Stimulated activated CD4-positive, alpha-beta T cell treated with anti-CD3 and anti-CD28 coated beads, Interleukin-1b, Interleukin-23, amount 100 ng/mL, for 24 hours (primary cell): ENCODE results near the gene CRTC1.

Experiments used
- DNase-seq, 4 experiments: peaks; one replicate each; pipeline ENCODE4 v3.0.0-alpha.2; 2020; ENCODE audit warnings: low read depth in 4 of 4, low spot score in 1 of 4

CRTC1 gene

DNA sequence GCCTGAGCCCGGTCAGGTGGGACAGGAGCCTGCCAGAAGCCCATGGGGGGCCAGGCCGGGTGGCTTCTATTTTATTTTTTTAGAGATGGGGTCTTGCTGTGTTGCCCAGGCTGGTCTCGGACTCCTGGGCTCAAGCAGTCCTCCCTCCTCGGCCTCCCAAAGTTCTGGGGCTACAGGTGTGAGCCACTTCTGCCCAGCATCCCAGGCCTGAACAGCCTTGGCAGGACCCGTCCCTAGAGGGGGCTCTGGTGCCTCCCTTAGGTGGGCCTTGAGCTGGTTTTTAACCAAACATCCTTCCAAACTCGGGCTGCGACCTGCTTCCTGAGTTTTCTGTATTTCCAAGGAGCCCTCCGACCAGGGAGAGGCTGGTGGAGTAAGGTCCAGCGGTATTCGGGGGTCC lies 97.2 kb downstream of the CRTC1 start:
- DNase-seq = no peak

DNA sequence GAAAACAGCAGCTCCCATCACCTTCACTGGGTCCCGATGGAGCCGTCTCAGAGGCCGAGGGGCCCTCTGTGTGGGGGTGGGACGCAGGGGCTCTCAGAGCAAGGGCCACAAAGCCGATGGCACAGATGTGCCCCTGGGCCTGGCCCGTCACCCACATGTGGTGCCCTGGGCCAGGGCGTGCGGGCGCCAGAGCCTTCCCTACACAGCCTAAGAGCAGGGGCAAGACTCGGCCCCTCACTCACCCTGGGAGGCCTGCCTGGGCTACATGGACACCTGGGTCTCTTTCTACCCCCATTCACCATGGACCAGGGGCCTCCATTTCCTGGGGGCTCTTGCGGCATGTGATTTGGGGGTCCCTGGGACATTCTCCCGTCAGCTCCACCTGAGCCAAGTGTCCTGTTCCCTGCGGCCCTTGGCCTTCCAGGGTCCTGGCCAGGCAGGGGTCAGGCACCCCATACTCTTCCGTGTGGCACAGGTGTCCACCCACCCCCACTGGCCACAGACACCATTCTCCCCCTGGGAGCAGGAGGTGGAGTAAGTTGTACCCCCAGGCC lies 97.6 kb downstream of the CRTC1 start:
- DNase-seq = no peak

DNA sequence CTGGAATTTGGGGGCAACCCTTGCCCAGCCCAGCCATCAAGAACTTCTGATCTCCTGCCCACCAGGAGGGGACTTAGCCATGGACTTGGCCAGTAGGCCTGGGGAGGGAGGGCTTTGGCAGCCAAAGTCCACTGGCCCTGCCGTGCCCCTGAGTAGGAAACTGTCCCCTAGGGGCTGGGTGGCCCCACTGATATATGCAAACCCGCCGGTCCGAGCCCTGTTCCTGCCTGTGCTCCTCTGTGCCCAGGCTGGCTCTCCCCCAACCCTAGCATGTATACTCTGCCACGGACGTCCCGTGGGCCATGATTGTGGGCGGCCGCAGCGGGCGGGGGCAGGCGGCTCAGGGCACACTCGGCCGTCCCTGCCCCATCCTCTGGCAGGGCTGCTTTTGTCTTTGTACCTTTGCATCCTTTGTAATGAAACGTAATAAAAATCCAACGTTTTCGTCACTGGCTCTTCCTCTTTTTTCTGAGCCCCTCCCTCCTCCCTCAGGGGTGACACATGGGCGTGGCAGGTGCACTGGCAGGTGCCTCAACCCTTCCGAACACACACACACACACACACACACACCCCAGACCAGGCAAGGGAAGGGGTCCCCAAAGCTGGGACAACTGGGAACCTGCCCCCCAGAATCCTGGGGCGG lies 98.5 kb downstream of the CRTC1 start:
- no peak for DNase-seq

DNA sequence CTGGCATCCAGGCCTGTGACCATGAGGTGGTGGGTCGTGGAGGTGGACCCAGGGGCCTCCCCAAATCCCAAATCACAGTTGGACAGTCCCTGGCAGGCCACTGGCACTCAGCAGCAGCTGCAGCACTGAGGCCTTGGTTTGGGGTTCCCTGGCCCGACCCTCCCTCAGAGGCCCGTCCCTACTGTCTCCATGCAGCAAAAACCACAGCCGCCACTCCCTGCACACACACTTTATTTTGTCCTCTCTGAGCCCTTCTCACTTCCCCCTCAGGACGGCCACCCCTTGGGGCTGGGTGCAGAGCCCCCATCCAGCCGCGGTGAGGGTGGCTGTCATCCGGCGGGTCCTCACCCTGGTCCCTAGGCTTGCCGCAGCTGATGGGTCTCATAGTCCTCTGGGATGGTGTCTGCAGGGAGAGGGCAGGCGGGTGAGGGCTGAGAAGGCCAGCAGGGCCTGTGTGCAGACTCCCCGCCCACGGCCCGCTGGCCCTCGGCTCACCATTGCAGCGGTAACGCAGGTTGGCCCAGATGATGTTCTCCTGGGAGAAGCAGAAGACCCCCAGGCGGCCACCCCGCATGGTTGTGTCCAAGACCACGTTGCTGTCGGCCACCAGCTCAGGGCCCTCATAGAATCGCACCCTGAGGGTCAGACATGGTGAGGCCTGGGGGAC lies 99.2 kb downstream of the CRTC1 start:
- DNase-seq = no peak

DNA sequence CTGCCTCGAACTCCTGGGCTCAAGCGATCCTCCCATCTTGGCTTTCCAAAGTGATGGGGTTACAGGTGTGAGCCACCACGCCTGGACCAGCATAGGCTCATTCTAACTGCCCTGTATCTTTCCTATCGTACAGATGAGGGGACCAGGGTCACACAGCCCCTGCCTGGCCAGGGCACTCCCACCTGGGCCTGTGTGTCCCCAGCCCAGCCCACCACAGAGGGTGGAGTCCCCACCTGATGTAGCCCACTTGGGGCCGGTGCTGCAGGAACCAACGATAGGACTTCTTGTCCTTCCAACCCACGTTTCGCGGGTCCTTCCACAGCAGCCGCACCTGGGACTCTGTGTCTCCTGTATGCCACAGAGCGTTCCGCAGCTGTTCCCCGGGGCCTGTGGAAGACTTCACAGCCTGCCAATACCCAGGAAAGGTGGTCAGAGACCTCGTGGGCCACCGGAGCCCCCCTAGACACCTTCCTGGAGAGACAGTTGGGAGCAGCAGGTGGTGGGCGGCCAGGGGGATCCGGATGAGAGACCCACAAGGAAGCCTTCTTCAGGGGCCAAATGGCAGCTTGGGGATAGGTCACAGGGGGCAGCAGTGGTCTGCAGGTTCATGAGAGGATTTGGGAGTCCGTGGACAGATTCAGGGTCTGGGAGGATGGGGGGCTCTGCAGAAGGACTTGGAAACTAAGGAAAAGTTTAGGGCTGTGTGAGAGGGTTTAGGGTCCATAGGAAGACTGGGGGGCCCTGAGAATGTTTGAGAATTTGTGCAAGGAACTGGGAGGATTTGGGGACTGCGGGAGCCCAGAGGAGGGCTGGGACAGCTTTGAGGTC lies 100.7 kb downstream of the CRTC1 start:
- DNase-seq = no peak

DNA sequence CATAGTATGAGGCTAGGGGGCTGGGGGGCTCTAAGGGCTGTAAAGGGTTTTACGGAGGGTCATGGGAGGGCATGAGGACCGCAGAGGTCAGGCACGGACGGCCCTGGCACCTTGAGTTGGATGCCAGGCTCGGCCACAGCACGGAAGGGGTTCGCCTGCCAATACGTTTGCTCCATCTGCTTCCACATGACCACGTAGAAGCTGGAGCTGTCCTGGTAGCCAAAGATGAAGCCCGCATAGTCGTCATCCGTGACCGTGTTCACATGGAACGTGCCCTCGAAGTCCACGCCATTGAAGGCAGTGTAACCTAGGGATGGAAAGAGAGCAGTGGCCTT lies 101.3 kb downstream of the CRTC1 start:
- DNase-seq = no peak

DNA sequence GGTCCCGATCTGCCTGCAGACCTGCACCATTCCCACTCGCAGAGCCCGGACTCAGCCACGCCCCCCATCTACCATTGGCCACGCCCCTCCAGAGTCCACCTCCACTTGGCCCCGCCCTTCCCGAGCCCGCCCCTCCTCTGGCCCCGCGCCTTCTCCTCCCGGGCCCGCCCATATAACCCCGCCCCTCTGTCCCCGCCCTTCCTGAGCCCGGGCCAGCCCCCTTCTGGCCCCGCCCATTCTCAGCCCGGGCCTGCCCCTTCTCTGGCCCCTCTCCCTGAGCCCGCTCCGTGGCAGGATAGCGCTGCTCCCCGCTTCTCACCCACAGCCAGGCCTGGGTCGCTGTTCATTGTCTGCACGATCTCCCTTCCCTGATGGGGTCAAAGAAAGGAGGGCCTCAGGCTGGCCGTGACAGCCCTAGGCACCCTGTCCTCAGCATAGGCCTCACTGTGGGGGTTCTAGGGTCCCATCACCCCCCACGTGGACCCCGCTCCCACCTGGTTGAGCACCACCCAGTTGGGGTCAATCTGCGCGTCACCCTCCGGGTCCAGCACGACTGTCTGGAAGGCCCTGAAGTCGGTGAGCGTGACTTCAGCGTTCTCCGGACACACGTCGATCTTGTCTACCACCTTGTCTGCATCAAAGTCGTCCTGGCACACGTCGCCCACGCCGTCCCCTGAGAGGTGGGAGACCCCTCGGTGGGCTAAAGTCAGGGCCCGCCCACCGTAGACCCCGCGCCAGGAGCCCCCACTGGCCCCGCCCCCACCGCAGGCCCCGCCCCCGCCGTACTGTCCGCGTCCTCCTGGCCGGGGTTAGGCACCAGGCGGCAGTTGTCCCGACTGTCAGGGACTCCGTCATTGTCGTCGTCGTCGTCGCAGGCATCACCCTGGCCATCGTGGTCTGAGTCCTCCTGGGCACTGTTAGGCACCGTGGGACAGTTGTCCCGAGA lies 102.0 kb downstream of the CRTC1 start:
- DNase-seq = peak in 3 of 4 experiments; percentile 43 to 75 (median 57)

DNA sequence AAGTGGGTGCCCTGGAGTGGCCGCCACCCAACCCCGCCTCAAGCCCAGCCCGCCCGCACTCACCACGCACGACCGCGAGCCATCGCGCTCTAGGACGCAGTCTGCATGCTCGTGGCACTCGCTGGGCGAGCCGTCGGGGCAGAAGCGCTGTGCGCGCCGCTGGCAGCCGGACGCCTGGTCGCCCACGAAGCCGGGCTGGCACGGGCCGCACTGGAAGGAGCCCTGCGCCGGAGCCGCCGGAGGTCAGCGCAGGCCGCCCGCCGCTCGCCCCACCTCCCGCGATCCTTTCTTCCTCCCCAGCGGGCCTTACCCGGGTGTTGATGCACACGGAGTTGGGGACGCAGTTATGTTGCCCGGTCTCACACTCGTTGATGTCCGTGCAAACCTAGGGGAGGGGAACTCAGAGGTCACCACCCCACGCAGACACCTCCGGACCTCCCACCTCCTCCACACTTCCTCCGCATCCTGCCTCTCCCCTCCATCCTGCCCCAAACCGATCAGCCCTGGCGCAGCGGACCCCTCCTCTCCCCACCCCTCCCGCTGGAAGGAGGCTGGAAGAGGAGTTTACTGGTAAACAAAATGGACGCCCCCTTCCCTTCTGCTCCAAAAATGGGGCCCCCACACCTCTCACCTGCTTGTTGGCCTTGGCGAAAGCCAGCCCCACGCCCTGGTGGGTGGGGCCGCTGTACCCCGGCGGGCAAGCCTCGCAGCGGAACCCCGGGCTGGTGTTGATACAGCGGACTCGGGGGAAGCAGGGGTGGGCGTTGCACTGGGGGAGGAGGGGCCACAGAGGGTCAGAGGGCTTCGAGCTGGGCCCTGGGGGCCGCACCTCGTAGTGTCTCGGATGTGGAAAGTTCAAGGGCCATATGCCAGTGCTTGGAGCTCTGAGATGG lies 105.3 kb downstream of the CRTC1 start:
- DNase-seq = no peak

DNA sequence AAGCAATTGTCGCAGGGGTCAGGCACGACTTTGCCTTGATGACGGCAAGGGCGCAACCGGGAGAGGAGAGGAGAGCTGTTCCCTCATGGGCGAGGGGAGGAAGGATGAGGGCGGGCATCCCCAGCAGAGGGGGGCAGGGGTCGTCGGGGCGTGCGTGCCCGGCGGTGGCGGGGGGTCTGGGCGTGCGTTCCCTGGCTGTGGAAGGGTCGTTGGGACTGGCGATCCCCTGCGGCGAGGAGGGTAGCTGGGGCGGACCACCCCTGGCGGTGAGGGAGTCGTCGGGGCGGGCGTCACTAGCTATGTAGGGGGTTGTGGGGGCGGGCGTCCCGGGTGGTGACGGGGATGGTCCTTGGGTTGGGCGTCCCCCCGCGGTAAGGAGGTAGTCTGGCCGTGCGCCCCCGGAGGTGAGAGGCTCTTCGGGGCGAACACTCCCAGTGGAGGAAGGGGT lies 106.0 kb downstream of the CRTC1 start:
- DNase-seq = no peak

DNA sequence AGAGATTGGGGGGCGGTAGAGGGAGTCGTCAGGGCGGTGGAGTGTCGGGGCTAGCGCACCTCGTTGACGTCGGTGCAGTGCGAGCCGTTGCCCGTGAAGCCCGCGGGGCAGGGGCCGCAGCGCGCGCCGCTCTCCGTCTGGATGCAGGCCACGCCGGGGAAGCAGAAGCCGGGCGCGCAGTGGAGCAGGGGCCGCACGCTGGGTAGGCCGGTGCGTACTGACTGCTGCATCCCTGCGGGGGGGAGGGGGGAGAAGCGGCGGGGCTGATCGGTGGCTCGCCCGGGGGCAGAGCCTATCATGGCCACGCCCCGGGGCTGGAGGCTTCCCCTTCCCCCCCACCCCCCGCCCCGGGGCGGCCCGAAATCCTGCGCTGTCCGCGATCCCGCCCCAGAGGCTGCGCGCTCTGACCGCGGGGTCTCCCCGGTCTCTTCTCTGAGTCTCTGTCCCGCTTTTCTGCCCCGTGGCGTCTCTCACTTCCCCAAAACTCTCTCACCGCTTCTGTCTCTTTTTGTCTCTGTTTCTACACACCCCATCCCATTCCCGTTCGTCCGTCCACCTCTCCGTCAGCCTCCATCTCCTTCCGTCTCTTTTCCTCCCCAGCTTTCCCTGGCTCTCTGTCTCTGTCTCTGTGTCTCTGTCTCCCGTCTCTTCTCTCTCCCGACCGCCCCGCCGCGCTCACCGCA lies 106.5 kb downstream of the CRTC1 start:
- peak in 1 of 4 experiments; percentile 29 for DNase-seq

DNA sequence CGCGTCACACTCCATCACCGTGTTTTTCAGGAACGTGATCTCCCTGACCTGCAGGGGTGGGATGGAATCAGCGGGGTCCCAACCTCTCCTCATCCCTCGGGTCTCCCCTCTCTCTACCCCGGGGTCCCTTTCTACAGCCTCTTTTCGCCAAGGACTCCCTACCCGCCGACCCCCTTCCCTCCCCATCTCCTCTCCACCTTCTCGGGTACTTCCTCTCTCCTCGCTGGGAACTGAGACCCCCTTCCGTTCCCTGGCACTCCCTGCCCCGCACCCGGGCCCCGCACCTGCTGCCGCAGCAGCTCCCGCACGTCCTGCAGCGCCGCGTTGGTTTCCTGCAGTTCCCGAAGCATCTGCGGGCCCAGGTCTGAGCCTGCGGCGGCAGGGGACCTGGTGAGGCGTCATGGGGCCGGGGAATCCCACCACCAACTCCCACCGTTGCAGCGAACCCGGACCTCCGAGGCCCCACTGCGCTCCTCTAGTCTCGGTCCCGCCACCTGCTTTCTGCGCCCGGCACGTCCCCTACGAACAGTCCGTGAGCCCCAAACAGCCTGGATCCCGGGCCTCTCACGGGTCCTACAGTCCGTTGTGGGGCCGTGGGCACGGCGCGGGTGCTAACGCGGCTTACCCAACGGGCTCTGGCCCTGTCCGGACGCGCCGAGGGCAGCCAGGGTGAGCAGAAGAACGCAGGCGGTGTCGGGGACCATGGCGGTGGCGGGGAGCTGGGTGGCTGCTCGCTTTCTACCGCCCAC lies 107.3 kb downstream of the CRTC1 start, which contains the start of gene COMP:
Gene COMP, minus strand, starts transcription at position 740 of the 749 bp plus-strand sequence. Its CDS starts 36 bp downstream, at position 704.
- DNase-seq = no peak

DNA sequence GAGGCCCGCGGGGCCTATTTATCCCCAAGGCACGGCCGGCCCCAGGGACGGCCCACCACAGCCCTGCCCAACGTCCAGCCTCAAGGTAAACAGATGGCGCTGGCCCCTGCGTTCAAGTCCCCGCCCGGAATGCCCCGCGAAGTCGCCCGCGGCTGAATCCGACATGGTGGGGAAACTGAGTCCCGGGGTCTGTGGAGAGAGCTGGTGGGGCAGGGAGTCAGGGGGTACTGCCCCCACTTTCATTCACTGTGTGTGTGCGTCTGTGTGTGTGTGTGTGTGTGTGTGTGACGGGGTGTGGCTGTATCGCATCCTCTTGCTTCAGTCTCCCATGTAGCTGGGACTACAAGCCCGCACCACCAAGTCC lies 107.8 kb downstream of the CRTC1 start:
- DNase-seq = no peak

DNA sequence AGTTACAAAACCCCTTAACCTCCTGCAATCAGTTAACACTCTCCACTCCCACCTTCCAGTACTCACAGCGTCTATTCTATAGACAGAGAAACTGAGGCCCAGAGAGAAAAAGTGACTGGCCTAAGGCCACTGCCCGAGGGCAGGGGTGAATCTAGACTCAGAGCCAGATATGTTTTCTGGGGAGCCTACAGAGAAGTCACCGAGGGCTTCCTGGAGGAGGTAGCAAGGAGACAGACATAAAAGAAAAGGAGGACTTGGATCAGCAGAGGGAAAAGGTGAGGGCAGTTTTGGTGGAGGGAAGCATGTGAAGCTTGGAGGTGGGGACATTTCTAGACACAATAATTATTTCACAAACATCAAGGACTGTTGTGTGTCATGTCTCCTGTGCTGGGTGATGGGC lies 109.2 kb downstream of the CRTC1 start:
- DNase-seq = no peak

DNA sequence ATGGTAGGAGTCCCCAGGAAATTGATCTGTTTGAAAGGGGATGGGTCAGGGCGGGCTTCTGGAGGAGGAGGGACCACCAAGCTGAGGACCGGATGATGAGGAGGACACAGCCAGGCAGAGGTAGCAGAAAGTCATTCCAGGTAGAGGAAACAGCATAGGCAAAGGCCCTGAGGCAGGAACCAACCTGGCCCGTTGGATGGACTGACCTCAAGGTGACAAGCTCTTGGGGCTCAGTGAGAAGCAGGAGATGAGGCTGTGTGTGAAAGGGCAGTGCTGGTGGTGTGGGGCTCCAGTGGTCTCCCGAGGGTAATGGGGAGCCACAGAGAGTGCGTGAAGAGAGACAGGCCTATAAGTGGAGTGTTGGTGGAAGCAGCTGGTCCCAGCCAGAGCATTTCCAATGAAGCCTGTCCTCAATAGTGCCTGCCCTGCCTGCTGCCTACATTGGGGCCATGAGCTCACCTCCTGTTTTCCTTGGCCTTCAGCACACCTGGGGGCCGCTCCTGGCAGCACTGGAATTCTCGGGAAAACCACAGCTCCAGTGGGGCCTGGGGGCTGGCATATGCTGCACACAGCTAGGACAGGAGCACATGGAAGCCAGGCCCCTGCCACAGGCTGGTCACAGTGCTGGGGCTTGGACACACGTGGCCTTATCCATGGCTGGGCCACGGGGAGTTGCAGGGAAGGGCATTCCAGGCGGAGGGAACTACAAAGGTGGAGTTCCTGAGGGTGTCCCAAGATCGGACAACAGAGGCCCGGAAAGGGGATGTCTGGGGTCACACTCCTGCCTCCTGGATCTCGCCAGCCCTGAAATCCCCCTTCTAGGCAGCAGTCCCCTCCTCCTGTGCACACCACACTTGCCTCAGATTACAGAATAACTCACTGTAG lies 109.9 kb downstream of the CRTC1 start:
- no peak for DNase-seq

DNA sequence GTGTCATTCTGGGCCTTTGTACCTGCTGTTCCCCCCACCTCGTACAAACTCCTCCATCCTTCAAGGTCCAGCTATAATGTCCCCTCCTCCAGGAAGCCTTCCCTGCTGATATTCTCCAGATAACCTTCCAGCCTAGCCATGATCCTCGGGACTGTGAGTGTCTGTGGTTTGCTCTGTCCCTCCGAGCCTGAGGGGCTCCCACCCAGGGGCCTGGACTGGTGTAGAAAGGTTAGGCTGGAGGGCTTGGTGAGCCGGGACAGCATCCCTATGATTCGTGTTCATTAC lies 110.5 kb downstream of the CRTC1 start:
- DNase-seq = no peak

DNA sequence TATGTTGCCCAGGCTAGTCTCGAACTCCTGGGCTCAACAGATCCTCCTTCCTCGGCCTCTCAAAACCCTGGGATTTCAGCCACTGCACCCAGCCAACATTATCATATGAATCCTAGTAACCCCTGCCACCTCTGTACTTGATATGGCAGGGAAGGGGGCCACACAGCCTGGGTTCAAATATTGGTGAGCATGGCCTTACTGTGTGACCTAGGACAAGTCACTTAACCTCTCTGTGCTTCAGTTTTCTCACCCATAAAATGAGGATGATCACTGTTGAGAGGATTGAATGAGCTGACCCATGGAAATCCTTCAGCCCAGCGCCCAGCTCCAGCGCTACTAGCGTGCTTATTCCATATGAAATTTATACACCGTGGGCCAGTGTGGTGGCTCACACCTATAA lies 111.2 kb downstream of the CRTC1 start:
- DNase-seq = no peak

DNA sequence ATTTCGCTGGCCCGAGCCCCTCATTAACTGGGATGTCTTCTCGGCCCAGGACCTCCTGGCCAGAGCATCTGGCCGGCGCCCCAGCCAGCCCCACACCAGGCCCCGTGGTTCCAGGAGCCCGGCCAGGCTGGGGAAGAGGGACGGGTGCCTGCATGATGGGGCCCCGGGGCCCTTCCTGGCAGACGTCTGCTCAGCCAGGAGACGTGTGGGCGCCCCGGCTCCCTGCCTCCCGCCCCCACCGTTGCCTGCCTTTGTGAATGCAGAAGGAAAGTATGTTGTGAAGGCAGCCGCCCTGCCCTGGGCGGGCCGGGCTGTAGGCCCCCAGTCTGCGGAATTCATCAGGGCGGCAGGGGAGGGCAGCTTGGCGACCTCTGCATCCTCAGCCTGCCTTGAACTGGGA lies 112.1 kb downstream of the CRTC1 start:
- DNase-seq = no peak

DNA sequence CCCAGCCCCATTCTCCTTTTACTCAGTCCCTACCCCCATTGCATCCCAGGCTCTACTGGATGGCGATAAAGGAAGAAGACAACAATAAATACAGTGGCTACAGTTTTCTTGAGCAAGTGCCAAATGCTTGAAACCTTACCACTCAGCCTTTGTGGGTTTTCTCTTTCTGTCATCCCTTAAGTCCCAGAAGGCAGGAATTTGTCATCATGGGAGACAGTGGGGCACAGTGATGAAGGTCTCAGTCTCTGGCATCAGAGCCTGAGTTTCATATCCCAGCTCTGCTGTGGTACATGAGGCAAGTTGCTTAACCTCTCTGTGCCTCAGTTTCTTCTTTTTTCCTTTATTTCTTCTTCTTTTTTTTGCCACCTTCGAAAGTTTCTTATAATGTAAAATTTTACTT lies 112.8 kb downstream of the CRTC1 start:
- no peak for DNase-seq
